ENCODE measurements around the gene FCER2.

Gene FCER2

GRCh38 chr19:7699417-7700401, 2.2 kb downstream of the FCER2 start:
- DNase-seq (ENCODE audit: low spot score): no peak

- DNase-seq (ENCODE audit: low spot score): no peak
Measured at GRCh38 chr19:7699003-7699402, 2.9 kb downstream of the FCER2 start.

GRCh38 chr19:7698583-7698982, 3.3 kb downstream of the FCER2 start:
- no peak for DNase-seq (ENCODE audit: low spot score)

GRCh38 chr19:7697721-7698287, 4.1 kb downstream of the FCER2 start:
- no peak for DNase-seq (ENCODE audit: low spot score)

- DNase-seq (ENCODE audit: low spot score): no peak
Measured at GRCh38 chr19:7694499-7694898, 7.4 kb downstream of the FCER2 start.

- DNase-seq (ENCODE audit: low spot score): no peak
Measured at GRCh38 chr19:7692417-7693088, 9.4 kb downstream of the FCER2 start.

- no peak for DNase-seq (ENCODE audit: low spot score)
Measured at GRCh38 chr19:7691497-7691896, 10.4 kb downstream of the FCER2 start.

- no peak for DNase-seq (ENCODE audit: low spot score)
Measured at GRCh38 chr19:7690779-7691258, 11.1 kb downstream of the FCER2 start.

GRCh38 chr19:7689165-7689564, 12.8 kb downstream of the FCER2 start:
- DNase-seq (ENCODE audit: low spot score): no peak

- DNase-seq (ENCODE audit: low spot score): no peak
Measured at GRCh38 chr19:7687177-7687576, 14.8 kb downstream of the FCER2 start.

- no peak for DNase-seq (ENCODE audit: low spot score)
Measured at GRCh38 chr19:7685546-7686445, 16.1 kb downstream of the FCER2 start.

- no peak for DNase-seq (ENCODE audit: low spot score)
Measured at GRCh38 chr19:7682175-7682855, 19.6 kb downstream of the FCER2 start.

- DNase-seq (ENCODE audit: low spot score): peak; percentile 84
Measured at GRCh38 chr19:7681340-7682174, 20.4 kb downstream of the FCER2 start.

GRCh38 chr19:7680606-7681339, 21.2 kb downstream of the FCER2 start, which contains the start of gene TRAPPC5:
TRAPPC5 (plus strand) TSS chr19:7680833; CDS start chr19:7682254, 1,421 bp downstream.
- peak; percentile 95 for DNase-seq (ENCODE audit: low spot score)

- DNase-seq (ENCODE audit: low spot score): no peak
Measured at GRCh38 chr19:7679771-7680605, 21.9 kb downstream of the FCER2 start.

GRCh38 chr19:7678971-7679751, 22.8 kb downstream of the FCER2 start:
- no peak for DNase-seq (ENCODE audit: low spot score)

GRCh38 chr19:7677669-7678311, 24.1 kb downstream of the FCER2 start:
- DNase-seq (ENCODE audit: low spot score): no peak

Data from ecto neural progenitor cell (in vitro differentiated cells).